Lower leg skin (tissue), 4 donors: ENCODE data around the gene CENPK. TPM values are rescaled to one million over a fixed set of nuclear protein-coding genes. Genes with fewer than 3 reads are reported as not detected.

Source experiments
- DNase-seq, 2 donors: peaks; one replicate each; pipeline ENCODE4 v3.0.0-alpha.2; 2019; ENCODE audit warnings: low spot score in 2 of 2
- H3K4me3 ChIP-seq: fragments of 200-600 bp; sonication (generic); 2 replicates; pipeline ENCODE4 v1.5.1; 2017; ENCODE audit warnings: mild to moderate bottlenecking, low read depth; ENCODE audit not compliant: poor library complexity, severe bottlenecking
- CTCF ChIP-seq, 3 donors: fragments of 450-650 bp; IDR thresholded peaks; one replicate each; pipeline ENCODE4 v1.5.1; 2016; ENCODE audit warnings: antibody characterized with exemption in 3 of 3, mild to moderate bottlenecking in 3 of 3, moderate library complexity in 2 of 3
- POLR2A ChIP-seq, 2 donors: fragments of 450-650 bp; IDR thresholded peaks; one replicate each; pipeline ENCODE4 v1.6.1; 2016 to 2017; ENCODE audit warnings: antibody characterized with exemption in 2 of 2, mild to moderate bottlenecking in 1 of 2, moderate library complexity in 1 of 2
- WGBS, 2 donors: methylation state at CpG; one replicate each; pipeline ENCODE4 v1.1.5; 2018; 5-methylcytosine and 5-hydroxymethylcytosine counted together
- intact Hi-C: fragments of 100-400 bp; cut with DNase I; formaldehyde crosslinking; loops from one replicate; pipeline ENCODE4 v1.15.0; 2023; ENCODE audit warnings: low total_unique reads
- total RNA-seq, 4 donors: library from RNA; depleted of rRNA; stranded (reverse); fragments of >200 nt; gene quantifications; one replicate each; pipeline ENCODE4 v1.1.0, GENCODE V29; 2016

CENPK gene
- total RNA-seq, 4 donors from 2014 or later = 0.72 to 1.8 (median 1.3) TPM

- WGBS, 2 donors = 93 to 98% methylated on average over 2 of the region's 2 CpGs
- no peak overlapping the region for H3K4me3 ChIP-seq
- no peak for DNase-seq
- intact Hi-C loops = no loop called here
- no peak for TF ChIP-seq CTCF (IDR thresholded peaks at IDR 0.05)
- TF ChIP-seq POLR2A (IDR thresholded peaks at IDR 0.05) = no peak
These were observed 7.7 kb upstream of the CENPK start for GRCh38 chr5:65570598-65571226.

GRCh38 chr5:65566505-65566904, 3.5 kb upstream of the CENPK start:
- no peak overlapping the region for H3K4me3 ChIP-seq
- intact Hi-C loops = no loop called here
- no peak for DNase-seq
- no peak for TF ChIP-seq CTCF (IDR thresholded peaks at IDR 0.05)
- no peak for TF ChIP-seq POLR2A (IDR thresholded peaks at IDR 0.05)
- WGBS, 2 donors = 73 to 81% methylated on average over 5 of the region's 5 CpGs

GRCh38 chr5:65563777-65564176, 809 bp upstream of the CENPK start:
- no peak for DNase-seq
- intact Hi-C loops = no loop called here
- H3K4me3 ChIP-seq = peak overlapping the region; percentile 80
- WGBS, 2 donors = 5 to 7% methylated on average over 11 of the region's 11 CpGs
- TF ChIP-seq CTCF (IDR thresholded peaks at IDR 0.05) (no peak), POLR2A (IDR thresholded peaks at IDR 0.05) (no peak)

GRCh38 chr5:65556718-65557117, 6.2 kb downstream of the CENPK start:
- 89 to 95% methylated on average over 3 of the region's 3 CpGs for WGBS, 2 donors
- no peak overlapping the region for H3K4me3 ChIP-seq
- intact Hi-C loops = no loop called here
- no peak for DNase-seq
- TF ChIP-seq POLR2A (IDR thresholded peaks at IDR 0.05) = no peak
- TF ChIP-seq CTCF (IDR thresholded peaks at IDR 0.05) = no peak

GRCh38 chr5:65556181-65556580, 6.8 kb downstream of the CENPK start:
- intact Hi-C loops = no loop called here
- no peak for TF ChIP-seq POLR2A (IDR thresholded peaks at IDR 0.05)
- TF ChIP-seq CTCF (IDR thresholded peaks at IDR 0.05) = no peak

GRCh38 chr5:65555287-65555686, 7.7 kb downstream of the CENPK start:
- TF ChIP-seq CTCF (IDR thresholded peaks at IDR 0.05) = no peak
- TF ChIP-seq POLR2A (IDR thresholded peaks at IDR 0.05) = no peak
- DNase-seq = no peak

More at GRCh38 chr5:65556181-65556580, 6.8 kb downstream of the CENPK start:
- no peak overlapping the region for H3K4me3 ChIP-seq
- no peak for DNase-seq
- WGBS, 2 donors = 84 to 86% methylated on average over 2 of the region's 2 CpGs

More at GRCh38 chr5:65555287-65555686, 7.7 kb downstream of the CENPK start:
- H3K4me3 ChIP-seq = no peak overlapping the region
- intact Hi-C loops = no loop called here
